OCI-LY7 (cell line): ENCODE results near the gene ACVR1. TPM values are rescaled to one million over a fixed set of nuclear protein-coding genes. Genes with fewer than 3 reads are reported as not detected.

Experiments used
- BruUV-seq: library from RNA; stranded (reverse); fragments of 400-500 nt; replicated peaks from 2 replicates; lab custom pipeline; 2021; lab: Mats Ljungman, UMichigan
- CTCF ChIA-PET: fragments of 300-600 bp; sonication (Branson Sonifier 250); formaldehyde crosslinking; loops from one replicate; lab custom pipeline; 2022; ENCODE audit warnings: antibody characterized with exemption; ENCODE audit not compliant: unreplicated experiment; lab: Charles Lee
- POLR2A ChIA-PET: fragments of 300-600 bp; sonication (Branson Sonifier 250); formaldehyde crosslinking; loops from one replicate; lab custom pipeline; 2022; ENCODE audit warnings: antibody characterized with exemption; lab: Charles Lee
- DNase-seq: peaks from one replicate; pipeline ENCODE4 v3.0.0-alpha.2; 2015; ENCODE audit warnings: low spot score
- H2AFZ ChIP-seq: fragments of 200-600 bp; sonication (generic), shearing (Covaris generic); 2 replicates; pipeline ENCODE4 v1.6.1; 2014; ENCODE audit warnings: mild to moderate bottlenecking, antibody characterized with exemption, low read length, moderate library complexity
- H3K27ac ChIP-seq: fragments of 200-600 bp; sonication (generic); 2 replicates; pipeline ENCODE4 v1.5.1; 2014; ENCODE audit warnings: mixed run types, low read depth, mild to moderate bottlenecking, moderate library complexity, low read length, inconsistent platforms; ENCODE audit not compliant: poor library complexity, severe bottlenecking
- H3K36me3 ChIP-seq: fragments of 200-600 bp; sonication (generic); 2 replicates; pipeline ENCODE4 v1.6.1; 2014; ENCODE audit warnings: mild to moderate bottlenecking, antibody characterized with exemption, low read length, moderate library complexity, mixed read lengths; ENCODE audit not compliant: insufficient read depth
- H3K4me1 ChIP-seq: fragments of 200-600 bp; sonication (generic); 2 replicates; pipeline ENCODE4 v1.5.1; 2014; ENCODE audit warnings: mild to moderate bottlenecking, low read length; ENCODE audit not compliant: insufficient read depth, poor library complexity, severe bottlenecking
- H3K4me2 ChIP-seq: fragments of 200-600 bp; sonication (generic); 2 replicates; pipeline ENCODE4 v1.6.1; 2014; ENCODE audit warnings: mild to moderate bottlenecking, low read length
- H3K4me3 ChIP-seq: fragments of 200-600 bp; sonication (generic); 2 replicates; pipeline ENCODE4 v1.5.1; 2014; ENCODE audit warnings: mild to moderate bottlenecking, low read depth, low read length; ENCODE audit not compliant: poor library complexity, severe bottlenecking
- H3K79me2 ChIP-seq: fragments of 200-600 bp; sonication (generic); 2 replicates; pipeline ENCODE4 v1.6.1; 2016; ENCODE audit warnings: low read depth, mild to moderate bottlenecking, low read length, moderate library complexity, mixed read lengths; ENCODE audit not compliant: insufficient read depth
- H3K9me2 ChIP-seq: fragments of 200-600 bp; sonication (generic); 2 replicates; pipeline ENCODE4 v1.6.1; 2016; ENCODE audit warnings: mild to moderate bottlenecking, low read length, mixed read lengths; ENCODE audit not compliant: insufficient read depth
- H3K9me3 ChIP-seq: fragments of 200-600 bp; sonication (generic); 2 replicates; pipeline ENCODE4 v1.6.1; 2014; ENCODE audit warnings: mild to moderate bottlenecking, mixed run types, low read length, mixed read lengths
- H4K20me1 ChIP-seq: fragments of 200-600 bp; sonication (generic); 2 replicates; pipeline ENCODE4 v1.6.1; 2014; ENCODE audit warnings: mild to moderate bottlenecking, antibody characterized with exemption, low read length, moderate library complexity, mixed read lengths; ENCODE audit not compliant: insufficient read depth
- EZH2phosphoT487 ChIP-seq: fragments of 200-600 bp; sonication (generic); IDR thresholded peaks from 2 replicates; pipeline ENCODE4 v1.6.1; 2018; ENCODE audit warnings: low read depth, borderline replicate concordance, mild to moderate bottlenecking, mixed run types, antibody characterized with exemption, low read length, moderate library complexity, mixed read lengths
- intact Hi-C: fragments of 100-400 bp; cut with micrococcal nuclease; formaldehyde crosslinking; loops from one replicate; pipeline ENCODE4 v1.10.0; 2022; ENCODE audit not compliant: unreplicated experiment
- total RNA-seq, 2 experiments: library from RNA; depleted of rRNA in 1 of 2; stranded (reverse); fragments of >200 nt in 1 of 2; shearing (Covaris generic) in 1 of 2; gene quantifications; 2 replicates each; pipeline ENCODE4 v1.2.3, GENCODE V29; 2014 to 2022
- TF ChIP-seq, protein P1 (sequence below): fragments of 200-600 bp; sonication (generic); conservative IDR thresholded peaks from 2 replicates; pipeline ENCODE4 v1.5.1; 2014; ENCODE audit warnings: mild to moderate bottlenecking, antibody characterized with exemption, low read length, moderate library complexity, mixed read lengths

The ACVR1 gene
- total RNA-seq, 2 experiments from 2014 or later, result 0.13 to 3.9 TPM

GRCh38 chr2:157743051-157743450, 133.1 kb downstream of the ACVR1 start:
- no peaks in the 10 kb centered on the region for H3K9me3 ChIP-seq
- CTCF ChIA-PET, result no interaction called here
- no peaks in the 10 kb centered on the region for H3K36me3 ChIP-seq
- no peak overlapping the region for H3K27ac ChIP-seq
- no peak overlapping the region for H3K4me2 ChIP-seq
- H3K4me3 ChIP-seq, result no peak overlapping the region
- POLR2A ChIA-PET, result no interaction called here
- intact Hi-C loops, result no loop called here
- no peak overlapping the region for H2AFZ ChIP-seq
- DNase-seq, result no peak
- H4K20me1 ChIP-seq, result no peaks in the 10 kb centered on the region
- H3K79me2 ChIP-seq, result no peaks in the 10 kb centered on the region
- no peak for TF ChIP-seq EZH2phosphoT487
- TF ChIP-seq, protein P1, sequence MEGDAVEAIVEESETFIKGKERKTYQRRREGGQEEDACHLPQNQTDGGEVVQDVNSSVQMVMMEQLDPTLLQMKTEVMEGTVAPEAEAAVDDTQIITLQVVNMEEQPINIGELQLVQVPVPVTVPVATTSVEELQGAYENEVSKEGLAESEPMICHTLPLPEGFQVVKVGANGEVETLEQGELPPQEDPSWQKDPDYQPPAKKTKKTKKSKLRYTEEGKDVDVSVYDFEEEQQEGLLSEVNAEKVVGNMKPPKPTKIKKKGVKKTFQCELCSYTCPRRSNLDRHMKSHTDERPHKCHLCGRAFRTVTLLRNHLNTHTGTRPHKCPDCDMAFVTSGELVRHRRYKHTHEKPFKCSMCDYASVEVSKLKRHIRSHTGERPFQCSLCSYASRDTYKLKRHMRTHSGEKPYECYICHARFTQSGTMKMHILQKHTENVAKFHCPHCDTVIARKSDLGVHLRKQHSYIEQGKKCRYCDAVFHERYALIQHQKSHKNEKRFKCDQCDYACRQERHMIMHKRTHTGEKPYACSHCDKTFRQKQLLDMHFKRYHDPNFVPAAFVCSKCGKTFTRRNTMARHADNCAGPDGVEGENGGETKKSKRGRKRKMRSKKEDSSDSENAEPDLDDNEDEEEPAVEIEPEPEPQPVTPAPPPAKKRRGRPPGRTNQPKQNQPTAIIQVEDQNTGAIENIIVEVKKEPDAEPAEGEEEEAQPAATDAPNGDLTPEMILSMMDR, result no peak
- H3K9me2 ChIP-seq, result no peaks in the 10 kb centered on the region
- H3K4me1 ChIP-seq, result no peaks in the 10 kb centered on the region
- no TSS peak for BruUV-seq

GRCh38 chr2:157741819-157742484, 134.2 kb downstream of the ACVR1 start:
- H3K79me2 ChIP-seq, result no peaks in the 10 kb centered on the region
- DNase-seq, result no peak
- H3K4me1 ChIP-seq, result no peaks in the 10 kb centered on the region
- TF ChIP-seq, protein P1, result no peak
- TF ChIP-seq EZH2phosphoT487, result no peak
- H3K27ac ChIP-seq, result no peak overlapping the region
- H4K20me1 ChIP-seq, result no peaks in the 10 kb centered on the region
- POLR2A ChIA-PET, result no interaction called here
- no peak overlapping the region for H3K4me3 ChIP-seq
- H3K9me2 ChIP-seq, result no peaks in the 10 kb centered on the region
- H3K4me2 ChIP-seq, result no peak overlapping the region
- CTCF ChIA-PET, result no interaction called here
- no peaks in the 10 kb centered on the region for H3K9me3 ChIP-seq
- no peak overlapping the region for H2AFZ ChIP-seq
- intact Hi-C loops, result no loop called here
- BruUV-seq, result no TSS peak
- H3K36me3 ChIP-seq, result no peaks in the 10 kb centered on the region

GRCh38 chr2:157737656-157738055, 138.5 kb downstream of the ACVR1 start:
- CTCF ChIA-PET, result no interaction called here
- intact Hi-C loops, result no loop called here
- Histone ChIP-seq H4K20me1 (no peaks in the 10 kb centered on the region), H3K9me2 (no peaks in the 10 kb centered on the region), H3K4me3 (no peak overlapping the region), H3K79me2 (no peaks in the 10 kb centered on the region), H3K9me3 (no peaks in the 10 kb centered on the region), H3K27ac (no peak overlapping the region), H3K4me2 (no peak overlapping the region), H3K4me1 (no peaks in the 10 kb centered on the region), H2AFZ (no peak overlapping the region), H3K36me3 (no peaks in the 10 kb centered on the region)
- BruUV-seq, result no TSS peak
- DNase-seq, result no peak
- TF ChIP-seq, protein P1, result no peak
- no peak for TF ChIP-seq EZH2phosphoT487
- POLR2A ChIA-PET, result interaction anchor here (1.0 to 1.5 kb wide), 2 partner anchors 10 to 229 kb away, joined by 3 to 5 read pairs; no protein-coding TSS in a partner anchor
